HepG2 (cell line): ENCODE results near the gene KHK. TPM values are rescaled to one million over a fixed set of nuclear protein-coding genes. Genes with fewer than 3 reads are reported as not detected.

Source experiments
- AHDC1 ChIP-seq: sonication (generic); formaldehyde crosslinking; IDR thresholded peaks from 2 replicates; pipeline ENCODE4 v1.5.1; 2020; ENCODE audit warnings: mild to moderate bottlenecking, missing genetic modification reagents, borderline replicate concordance
- FLYWCH1 ChIP-seq: sonication (generic); formaldehyde crosslinking; IDR thresholded peaks from 2 replicates; pipeline ENCODE4 v1.8.1; 2023; ENCODE audit warnings: mild to moderate bottlenecking, missing genetic modification reagents
- FOSL1 ChIP-seq: sonication (generic); formaldehyde crosslinking; IDR thresholded peaks from 2 replicates; pipeline ENCODE4 v1.9.0; 2021; ENCODE audit warnings: missing genetic modification reagents, borderline replicate concordance
- FOSL2 ChIP-seq: sonication (generic); formaldehyde crosslinking; IDR thresholded peaks from 2 replicates; pipeline ENCODE4 v1.4.0; 2020; ENCODE audit warnings: missing genetic modification reagents
- GTF2F1 ChIP-seq: fragments of 150-350 bp; IDR thresholded peaks from 2 replicates; pipeline ENCODE4 v1.6.1; 2014; ENCODE audit warnings: low read length
- MIXL1 ChIP-seq: IDR thresholded peaks from 2 replicates; pipeline ENCODE4 v1.6.1; 2016
- NAIF1 ChIP-seq: sonication (generic); formaldehyde crosslinking; IDR thresholded peaks from 2 replicates; pipeline ENCODE4 v1.5.0; 2020; ENCODE audit warnings: mild to moderate bottlenecking, missing genetic modification reagents, borderline replicate concordance
- PAF1 ChIP-seq: IDR thresholded peaks from 2 replicates; pipeline ENCODE4 v1.6.1; 2016; ENCODE audit warnings: missing genetic modification reagents, missing compliant biosample characterization
- PHF21A ChIP-seq: sonication (generic); formaldehyde crosslinking; IDR thresholded peaks from 2 replicates; pipeline ENCODE4 v1.5.0; 2020; ENCODE audit warnings: mild to moderate bottlenecking, missing genetic modification reagents
- POLR2AphosphoS2 ChIP-seq: IDR thresholded peaks from 2 replicates; pipeline ENCODE4 v1.6.1; 2011; ENCODE audit warnings: low read depth, low read length, improper control_type of control experiment
- SYNCRIP ChIP-seq: fragments of 200-400 bp; formaldehyde crosslinking; IDR thresholded peaks from 2 replicates; pipeline ENCODE4 v1.6.1; 2018; ENCODE audit warnings: mild to moderate bottlenecking, low read depth, low read length; ENCODE audit not compliant: insufficient read depth
- WIZ ChIP-seq: sonication (generic); formaldehyde crosslinking; IDR thresholded peaks from 2 replicates; pipeline ENCODE4 v1.5.1; 2020; ENCODE audit warnings: mild to moderate bottlenecking, missing genetic modification reagents
- XBP1 ChIP-seq: sonication (generic); formaldehyde crosslinking; IDR thresholded peaks from 2 replicates; pipeline ENCODE4 v1.5.0; 2020; ENCODE audit warnings: missing genetic modification reagents
- ZBTB39 ChIP-seq: sonication (generic); formaldehyde crosslinking; IDR thresholded peaks from 2 replicates; pipeline ENCODE4 v1.5.0; 2020; ENCODE audit warnings: missing genetic modification reagents
- ZFP36L2 ChIP-seq: sonication (generic); formaldehyde crosslinking; IDR thresholded peaks from 2 replicates; pipeline ENCODE4 v1.4.0; 2020; ENCODE audit warnings: missing genetic modification reagents
- ZNF83 ChIP-seq: sonication (generic); formaldehyde crosslinking; IDR thresholded peaks from 2 replicates; pipeline ENCODE4 v1.4.0; 2020; ENCODE audit warnings: missing genetic modification reagents, mild to moderate bottlenecking, borderline replicate concordance
- ZSCAN20 ChIP-seq: sonication (generic); formaldehyde crosslinking; IDR thresholded peaks from 2 replicates; pipeline ENCODE4 v1.4.0; 2020; ENCODE audit warnings: missing genetic modification reagents, mild to moderate bottlenecking, borderline replicate concordance
- polyA plus RNA-seq, 8 experiments: library from polyadenylated mRNA; depleted of rRNA in 3 of 8; stranded (reverse) in 7 of 8; unstranded in 1 of 8; fragments of >200 nt; fragmentation: Illumina TruSeq in 4 of 8; extraction: Trizol in 4 of 8; gene quantifications; 2 replicates each; pipeline versions ENCODE4 v1.2.1 to v1.2.3, GENCODE V29; 2011 to 2016; ENCODE audit warnings: low read depth in 4 of 8, missing spikeins in 1 of 8, mixed read lengths in 1 of 8; ENCODE audit not compliant: insufficient read depth in 1 of 8
- total RNA-seq, 5 experiments: library from RNA; depleted of rRNA; stranded (reverse); fragments of >200 nt; fragmentation: Illumina TruSeq; extraction: Trizol; gene quantifications; 2 replicates each; pipeline ENCODE4 v1.2.3, GENCODE V29; 2016; ENCODE audit warnings: low read depth in 1 of 5

Gene KHK
- total and polyA plus RNA-seq, 2 of the 13 experiments (the other 11 are each of a cell fraction or from before 2014, with no cell fraction given): 40.9 to 99.2 TPM

- no peak for TF ChIP-seq FLYWCH1 (CRISPR knock-in tag)
- TF ChIP-seq ZBTB39 (CRISPR knock-in tag): no peak
- TF ChIP-seq AHDC1 (CRISPR knock-in tag): no peak
- TF ChIP-seq MIXL1 (CRISPR knock-in tag): no peak
- no peak for TF ChIP-seq PHF21A
- no peak for TF ChIP-seq GTF2F1
- no peak for TF ChIP-seq ZSCAN20 (CRISPR knock-in tag)
- TF ChIP-seq WIZ: no peak
- TF ChIP-seq ZFP36L2 (CRISPR knock-in tag): no peak
- TF ChIP-seq NAIF1 (CRISPR knock-in tag): no peak
- no peak for TF ChIP-seq FOSL2 (CRISPR knock-in tag)
- no peak for TF ChIP-seq XBP1 (CRISPR knock-in tag)
- TF ChIP-seq PAF1 (CRISPR knock-in tag): 0 out of 2 replicates have a peak, but pooled peaks have one; percentile 10
- no peak for TF ChIP-seq FOSL1 (CRISPR knock-in tag)
- no peak for TF ChIP-seq ZNF83 (CRISPR knock-in tag)
- TF ChIP-seq POLR2AphosphoS2: no peak
- no peak for TF ChIP-seq SYNCRIP
These were observed 7.9 kb downstream of the KHK start (continued) for GRCh38 chr2:27094353-27094984.
